Endothelial cell (in vitro differentiated cells): ENCODE measurements around the gene LIPH. TPM values are rescaled to one million over a fixed set of nuclear protein-coding genes. Genes with fewer than 3 reads are reported as not detected.

ENCODE experiments used
- DNase-seq: peaks from one replicate; pipeline ENCODE4 v3.0.0; 2021; ENCODE audit warnings: low spot score
- H3K27ac Mint-ChIP-seq: one replicate; pipeline ENCODE4 v1.8.0; 2021; ENCODE audit warnings: mixed read lengths, inconsistent platforms; ENCODE audit not compliant: unreplicated experiment
- H3K27me3 Mint-ChIP-seq: one replicate; pipeline ENCODE4 v1.8.0; 2021; ENCODE audit warnings: mild to moderate bottlenecking, moderate library complexity, mixed read lengths, inconsistent platforms; ENCODE audit not compliant: unreplicated experiment
- H3K36me3 Mint-ChIP-seq: one replicate; pipeline ENCODE4 v1.8.0; 2021; ENCODE audit warnings: mild to moderate bottlenecking, low read depth, mixed read lengths, inconsistent platforms; ENCODE audit not compliant: unreplicated experiment
- H3K4me1 Mint-ChIP-seq: one replicate; pipeline ENCODE4 v1.8.0; 2021; ENCODE audit warnings: mild to moderate bottlenecking, mixed read lengths, inconsistent platforms; ENCODE audit not compliant: unreplicated experiment
- H3K4me3 Mint-ChIP-seq: one replicate; pipeline ENCODE4 v1.8.0; 2021; ENCODE audit warnings: mild to moderate bottlenecking, mixed read lengths, inconsistent platforms; ENCODE audit not compliant: unreplicated experiment
- H3K9me3 Mint-ChIP-seq: one replicate; pipeline ENCODE4 v1.8.0; 2021; ENCODE audit warnings: mixed read lengths, inconsistent platforms; ENCODE audit not compliant: unreplicated experiment
- CTCF ChIP-seq: fragments of 200-600 bp; sonication (generic); IDR thresholded peaks from one replicate; pipeline ENCODE4 v1.5.0; 2021; ENCODE audit warnings: antibody characterized with exemption; ENCODE audit not compliant: unreplicated experiment
- total RNA-seq: library from RNA; stranded (reverse); fragmentation: NEBNext Ultra II Directional; extraction: Animal tissue kit (Norgen Biotek cat#: 25700); gene quantifications from one replicate; pipeline ENCODE4 v1.2.1, GENCODE V29; 2021; ENCODE audit not compliant: unreplicated experiment

The LIPH gene
- total RNA-seq, 1 donor from 2014 or later = 2.5 TPM

- DNase-seq = no peak
- Mint-ChIP-seq H3K27ac (no peak overlapping the region), H3K4me3 (no peak overlapping the region)
Observed at GRCh38 chr3:185549651-185550111, 2.7 kb downstream of the LIPH start.

GRCh38 chr3:185549122-185549521, 3.3 kb downstream of the LIPH start:
- Mint-ChIP-seq H3K4me3 (no peak overlapping the region), H3K36me3 (no peaks in the 10 kb centered on the region), H3K9me3 (no peaks in the 10 kb centered on the region), H3K27me3 (no peaks in the 10 kb centered on the region), H3K4me1 (peaks cover 6% of the 10 kb centered on the region), H3K27ac (no peak overlapping the region)
- DNase-seq = no peak
- no peak for TF ChIP-seq CTCF

More at GRCh38 chr3:185549651-185550111, 2.7 kb downstream of the LIPH start:
- H3K9me3 Mint-ChIP-seq = no peaks in the 10 kb centered on the region
- H3K36me3 Mint-ChIP-seq = no peaks in the 10 kb centered on the region
- no peaks in the 10 kb centered on the region for H3K27me3 Mint-ChIP-seq
- peaks cover 6% of the 10 kb centered on the region for H3K4me1 Mint-ChIP-seq
- no peak for TF ChIP-seq CTCF

GRCh38 chr3:185540695-185541094, 11.7 kb downstream of the LIPH start:
- peaks cover 4% of the 10 kb centered on the region for H3K27me3 Mint-ChIP-seq
- no peak overlapping the region for H3K4me3 Mint-ChIP-seq
- DNase-seq = no peak
- no peaks in the 10 kb centered on the region for H3K9me3 Mint-ChIP-seq
- no peak for TF ChIP-seq CTCF
- H3K36me3 Mint-ChIP-seq = no peaks in the 10 kb centered on the region
- peaks cover 12% of the 10 kb centered on the region for H3K4me1 Mint-ChIP-seq
- no peak overlapping the region for H3K27ac Mint-ChIP-seq

GRCh38 chr3:185539934-185540333, 12.5 kb downstream of the LIPH start:
- Mint-ChIP-seq H3K36me3 (no peaks in the 10 kb centered on the region), H3K27me3 (peaks cover 4% of the 10 kb centered on the region)

More at GRCh38 chr3:185539934-185540333, 12.5 kb downstream of the LIPH start:
- Mint-ChIP-seq H3K4me1 (peaks cover 12% of the 10 kb centered on the region), H3K9me3 (no peaks in the 10 kb centered on the region), H3K4me3 (no peak overlapping the region), H3K27ac (no peak overlapping the region)
- TF ChIP-seq CTCF = no peak
- DNase-seq = no peak
